Activated CD4-positive, CD25-positive, alpha-beta regulatory T cell treated with anti-CD3 and anti-CD28 coated beads, Interleukin-2, amount 50 U/mL, for 72 hours (primary cell): ENCODE measurements around the gene WDR33.

Experiments
- DNase-seq: peaks from one replicate; pipeline ENCODE4 v3.0.0; 2021

The WDR33 gene

DNA sequence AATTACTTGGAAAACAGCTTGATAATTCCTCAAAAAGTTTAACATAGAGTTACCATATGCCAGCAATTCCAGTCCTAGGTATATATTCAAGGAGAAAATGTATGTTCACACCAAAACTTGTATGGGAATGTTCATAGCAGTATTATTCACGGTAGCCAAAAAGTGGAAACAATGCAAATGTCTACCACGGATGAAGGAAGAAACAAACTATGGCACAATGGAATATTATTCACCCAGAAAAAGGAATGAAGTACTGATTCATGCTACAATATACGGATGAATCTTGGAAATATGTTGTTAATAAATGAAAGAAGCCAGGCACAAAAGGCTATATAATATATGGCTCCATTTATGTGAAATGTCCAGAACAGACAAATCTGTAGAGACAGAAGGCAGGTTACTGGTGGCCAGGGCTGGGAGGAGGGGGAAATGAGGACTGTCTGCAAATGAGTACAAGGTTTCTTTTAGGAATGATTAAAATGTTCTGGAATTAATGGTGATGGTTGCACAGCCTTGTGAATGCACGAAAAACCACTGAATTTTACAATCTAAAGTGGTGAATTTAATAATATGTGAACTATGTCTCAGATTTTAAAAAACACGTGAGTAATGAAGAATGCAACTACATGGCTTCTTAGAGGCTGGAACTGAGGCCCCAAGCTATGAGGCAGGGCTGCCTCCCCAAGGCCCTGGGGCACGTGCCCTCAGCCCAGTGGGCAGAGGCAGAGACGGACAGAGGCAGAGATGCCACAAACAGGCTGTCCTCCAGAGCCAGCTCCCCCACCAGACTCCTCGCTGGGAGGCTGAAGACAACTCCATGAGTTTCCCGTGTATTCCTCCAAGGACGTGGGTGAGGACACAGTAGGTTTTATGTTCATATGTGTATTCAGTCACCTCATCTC lies 140.7 kb downstream of the WDR33 start:
- no peak for DNase-seq

- no peak for DNase-seq
Observed at GRCh38 chr2:127669056-127669455, 141.9 kb downstream of the WDR33 start.

- DNase-seq: no peak
Observed at GRCh38 chr2:127665267-127665893, 145.6 kb downstream of the WDR33 start.

GRCh38 chr2:127664895-127665225 lies 146.1 kb downstream of the WDR33 start:
- DNase-seq: peak; percentile 15

DNA sequence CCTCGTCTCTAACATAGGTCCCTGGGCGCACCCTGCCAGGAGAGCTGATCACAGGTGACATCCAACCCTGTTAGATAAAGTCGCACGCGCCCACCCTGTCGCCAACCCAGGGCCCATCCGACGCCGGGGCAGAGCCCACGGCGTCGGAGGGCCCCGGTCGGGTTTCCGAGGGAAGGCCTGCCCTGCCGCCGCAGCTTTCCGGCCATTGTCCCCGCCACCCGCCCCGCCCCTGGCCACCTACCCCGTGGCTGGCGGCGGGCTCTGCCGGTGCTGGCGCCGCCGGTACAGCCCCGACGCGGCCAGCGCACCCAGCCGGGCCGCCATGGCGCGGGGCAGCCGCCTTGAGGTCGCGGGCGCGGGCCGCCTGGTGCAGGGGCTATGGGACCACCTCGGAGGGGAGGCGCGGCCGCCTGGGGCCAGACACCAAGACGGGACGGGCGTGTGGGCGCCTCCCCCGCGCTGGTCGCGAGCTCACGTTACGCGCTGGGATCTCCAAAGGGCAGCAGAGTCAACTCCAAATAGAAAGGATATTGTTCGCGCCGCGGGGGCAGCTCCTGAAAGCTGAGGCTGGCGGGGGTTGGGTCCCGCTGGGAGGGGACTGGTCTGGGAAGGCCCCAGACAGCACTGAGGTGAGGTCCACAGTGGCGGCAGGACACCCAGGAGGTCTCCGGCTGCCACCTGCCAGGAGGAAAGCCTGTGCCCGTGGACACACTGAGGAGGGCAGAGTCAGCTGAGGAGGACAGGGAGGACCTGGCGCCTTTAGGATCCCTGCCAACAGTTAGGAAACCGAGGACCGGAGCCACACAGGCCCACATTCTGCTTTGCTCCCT lies 146.7 kb downstream of the WDR33 start:
- DNase-seq: peak; percentile 24

DNA sequence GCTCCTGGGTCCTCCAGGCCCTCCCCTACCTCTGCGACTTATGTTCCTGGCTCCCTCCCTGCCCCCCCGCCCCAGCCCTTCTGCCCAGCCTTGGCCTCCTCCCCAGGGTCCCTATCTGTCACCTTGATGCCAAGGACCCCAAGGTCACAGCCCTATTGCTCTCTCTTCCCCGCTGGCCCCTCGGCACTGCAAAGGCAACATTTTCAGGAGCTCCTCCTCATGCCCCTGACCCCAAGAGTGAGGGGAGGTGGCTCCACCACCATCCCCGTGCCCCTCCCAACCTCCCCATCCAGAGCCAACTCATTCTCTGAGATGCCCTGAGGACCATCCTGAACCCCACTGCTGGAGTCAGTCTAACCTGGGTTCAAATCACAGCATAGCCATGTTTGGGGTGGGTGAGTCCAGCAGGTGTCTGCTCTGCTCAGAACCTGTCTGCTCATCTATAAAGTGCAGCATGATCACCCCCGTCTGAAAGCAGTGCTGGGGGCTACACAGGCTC lies 147.4 kb downstream of the WDR33 start:
- DNase-seq: peak; percentile 23

- DNase-seq: peak; percentile 19
Observed at GRCh38 chr2:127662937-127663565, 147.9 kb downstream of the WDR33 start.

DNA sequence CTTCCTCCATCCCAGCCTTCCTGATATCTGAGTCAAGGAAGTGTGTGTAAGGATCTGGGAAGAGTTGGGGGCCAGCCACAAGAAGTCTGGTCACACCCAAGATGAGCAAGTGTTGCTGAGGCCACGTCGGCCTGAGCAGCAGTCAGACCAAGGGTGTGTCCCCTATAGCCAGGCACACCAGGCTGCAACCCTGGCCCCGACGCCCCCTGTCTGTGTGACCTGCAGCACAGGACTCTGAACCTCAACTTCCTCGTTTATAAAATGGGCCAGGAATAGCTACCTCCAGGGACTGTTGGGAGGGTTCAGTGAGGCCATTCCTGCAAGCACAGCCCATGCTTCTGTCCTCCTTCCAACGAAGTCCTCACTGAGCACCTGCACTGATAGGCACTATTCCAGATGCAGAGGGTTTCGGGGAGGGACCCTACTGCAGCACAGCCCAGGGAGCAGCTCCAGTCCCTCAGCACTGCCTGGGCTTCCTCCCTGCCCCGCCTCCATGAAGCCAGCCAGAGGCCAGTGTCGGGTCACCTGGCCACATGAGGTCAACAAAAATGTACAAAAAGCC lies 148.9 kb downstream of the WDR33 start:
- DNase-seq: peak; percentile 18

GRCh38 chr2:127661072-127661649 lies 149.8 kb downstream of the WDR33 start:
- no peak for DNase-seq

GRCh38 chr2:127660291-127660578 lies 150.7 kb downstream of the WDR33 start:
- DNase-seq: no peak

- no peak for DNase-seq
Observed at GRCh38 chr2:127659408-127660290, 151.3 kb downstream of the WDR33 start.

- no peak for DNase-seq
Observed at GRCh38 chr2:127658641-127659407, 152.1 kb downstream of the WDR33 start.

GRCh38 chr2:127658146-127658545 lies 152.8 kb downstream of the WDR33 start:
- DNase-seq: no peak

DNA sequence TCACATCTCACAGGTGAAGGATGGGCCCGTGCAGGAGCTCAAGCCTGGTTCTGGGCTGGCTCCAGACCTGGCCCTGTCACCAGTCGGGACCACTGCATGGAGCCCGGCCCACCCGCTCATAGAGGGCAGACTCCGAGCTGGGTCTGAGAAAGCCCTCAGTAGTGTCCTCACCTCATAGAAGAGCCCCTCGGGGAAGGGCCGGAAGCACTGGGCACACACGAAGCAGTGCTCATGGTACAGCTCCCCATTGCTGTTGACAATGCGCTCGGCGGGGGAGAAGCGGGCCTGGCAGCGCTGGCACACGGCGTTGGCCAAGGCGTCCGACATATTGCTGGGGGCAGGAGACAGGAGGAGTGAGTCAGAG lies 153.8 kb downstream of the WDR33 start:
- no peak for DNase-seq

DNA sequence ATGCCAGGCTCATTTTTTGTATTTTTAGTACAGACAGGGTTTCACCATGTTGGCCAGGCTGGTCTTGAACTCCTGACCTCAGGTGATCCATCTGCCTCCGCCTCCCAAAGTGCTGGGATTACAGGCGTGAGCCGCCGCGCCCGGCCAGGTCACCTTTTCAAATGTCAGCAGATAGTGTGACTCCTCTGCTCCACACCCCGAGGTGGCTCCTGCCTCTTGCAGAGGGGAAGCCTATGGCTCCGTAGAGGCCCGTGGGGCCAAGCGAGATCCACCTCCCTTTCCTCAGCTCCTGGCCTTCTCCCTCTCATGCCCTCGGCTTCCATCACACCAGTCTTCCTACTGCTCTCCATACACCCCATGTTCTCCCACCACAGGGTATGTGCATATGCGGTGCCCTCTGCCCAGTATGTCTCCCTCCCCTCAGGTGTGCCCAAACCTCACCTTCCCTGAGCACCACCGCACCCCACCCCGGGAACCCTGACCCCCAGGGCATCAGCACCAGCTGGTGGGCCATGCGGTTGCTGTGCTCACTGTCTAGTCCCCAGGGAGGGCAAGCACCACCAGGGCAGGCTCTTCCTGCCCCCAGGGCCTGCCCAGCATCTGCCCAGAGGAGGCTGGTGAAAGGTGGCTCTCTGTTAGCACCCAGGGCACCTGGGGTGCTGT lies 154.3 kb downstream of the WDR33 start:
- DNase-seq: no peak

- no peak for DNase-seq
Observed at GRCh38 chr2:127655209-127656073, 155.5 kb downstream of the WDR33 start.

DNA sequence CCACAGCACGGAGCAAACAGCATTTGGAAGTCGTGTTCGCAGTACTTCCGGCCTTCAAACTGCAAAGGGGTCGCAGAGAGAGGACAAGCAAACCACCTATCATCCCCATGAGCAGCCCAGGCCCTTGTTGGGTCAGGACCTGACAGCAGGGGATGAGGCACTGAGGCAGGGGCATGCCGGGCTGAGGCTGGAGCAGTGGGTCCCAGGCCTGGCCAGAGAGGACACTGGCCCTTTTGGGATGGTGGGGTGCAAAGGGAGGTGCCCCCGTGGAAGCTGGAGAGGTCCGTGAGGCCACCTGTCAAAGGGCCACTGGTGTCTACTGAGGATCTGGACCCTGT lies 156.2 kb downstream of the WDR33 start:
- no peak for DNase-seq

DNA sequence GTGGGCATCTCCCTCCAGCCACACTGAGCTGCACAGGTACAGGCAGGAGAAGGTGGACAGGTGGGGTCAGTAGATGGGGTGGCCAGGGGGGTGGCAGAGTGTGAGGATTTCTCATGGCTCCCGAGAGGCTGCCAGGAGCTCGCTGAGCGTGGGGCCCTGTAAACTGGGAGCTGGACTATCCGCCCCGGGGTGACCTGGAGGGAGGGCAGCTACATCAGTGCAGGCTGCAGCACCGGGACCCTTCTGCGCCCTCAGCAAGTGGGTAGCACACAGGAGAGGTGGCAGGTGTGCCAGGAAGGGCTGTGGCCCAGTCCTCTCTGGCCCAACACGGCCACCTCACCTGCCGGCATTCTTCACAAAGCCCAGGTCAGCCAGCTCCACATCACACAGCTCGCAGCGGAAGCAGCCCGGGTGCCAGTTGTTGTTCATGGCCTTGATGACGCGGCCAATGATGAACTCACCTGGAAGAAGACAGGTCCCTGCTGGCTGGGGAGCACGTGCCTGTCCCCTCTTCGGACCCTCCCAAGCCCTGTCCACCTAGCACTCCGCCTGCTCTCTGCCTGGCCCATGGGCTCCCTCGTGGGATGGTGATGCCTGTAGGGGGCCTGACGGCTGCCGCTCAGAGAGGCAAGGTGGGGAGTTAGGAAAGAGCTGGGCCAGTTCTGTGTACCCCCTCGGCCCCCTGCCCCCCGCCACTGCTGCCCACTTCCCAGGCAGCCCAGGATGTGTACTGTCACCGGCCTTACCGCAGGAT lies 156.7 kb downstream of the WDR33 start:
- no peak for DNase-seq
